Transverse colon (tissue), 1 donor: Measurements from ENCODE around the gene CHFR.

Source experiments
- EP300 ChIP-seq: sonication (generic); formaldehyde crosslinking; IDR thresholded peaks from one replicate; pipeline ENCODE4 v1.6.1; 2017; ENCODE audit warnings: antibody characterized with exemption, low read depth
- POLR2A ChIP-seq: fragments of 450-650 bp; IDR thresholded peaks from one replicate; pipeline ENCODE4 v1.6.1; 2016; ENCODE audit warnings: antibody characterized with exemption, mild to moderate bottlenecking, moderate library complexity

DNA sequence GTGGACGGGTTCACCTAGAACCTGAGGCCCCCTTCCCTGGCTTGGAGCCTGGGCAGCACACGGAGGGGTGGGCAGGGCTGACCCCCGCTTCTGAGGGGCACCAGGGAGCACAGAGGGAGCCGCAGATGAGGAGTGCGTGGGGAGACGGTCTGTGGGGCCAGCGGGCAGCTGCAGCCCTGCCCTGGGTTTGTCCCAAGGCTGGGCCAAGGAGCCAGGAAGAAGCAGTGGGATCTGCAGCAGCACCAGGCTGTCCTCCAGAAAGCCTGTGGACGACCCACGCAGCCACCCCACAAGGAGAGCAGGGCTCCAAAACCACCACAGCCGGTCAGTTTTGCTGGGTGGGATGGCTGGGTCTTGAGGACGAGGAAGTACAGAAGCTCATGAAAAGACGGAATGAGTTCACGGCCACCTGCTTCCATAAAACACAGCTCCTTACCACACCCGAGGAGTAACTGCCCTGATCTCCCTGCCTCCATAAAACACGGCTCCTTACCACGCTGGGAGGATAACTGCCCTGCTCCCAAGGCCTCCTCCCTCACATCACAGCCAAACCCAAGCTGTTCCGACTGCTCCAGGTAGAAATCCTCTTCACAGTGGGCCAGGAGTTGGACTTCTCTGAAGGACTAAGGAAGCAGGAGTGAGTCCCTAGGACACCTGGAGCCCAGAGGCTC is 48.9 kb downstream of the CHFR start:
- no peak for TF ChIP-seq EP300
- TF ChIP-seq POLR2A, result no peak
